GM12878 (cell line): ENCODE measurements around the gene RHEX. TPM values are rescaled to one million over a fixed set of nuclear protein-coding genes. Genes with fewer than 3 reads are reported as not detected.

Experiments
- ATAC-seq: fragments of 200-7000 bp; cut with Tn5 transposase; 3 replicates; pipeline ENCODE4 v1.9.1; 2020; ENCODE audit warnings: mild to moderate bottlenecking, moderate library complexity
- BruUV-seq: library from RNA; stranded (reverse); fragments of 400-500 nt; replicated peaks from 2 replicates; lab custom pipeline; 2021; lab: Mats Ljungman, UMichigan
- CTCF ChIA-PET: fragments of 300-600 bp; sonication (Branson Sonifier 250); formaldehyde crosslinking; extraction: SDS; loops from one replicate; lab custom pipeline; 2021; ENCODE audit warnings: inconsistent platforms; lab: Yijun Ruan, JAX
- POLR2A ChIA-PET: fragments of 350-600 bp; formaldehyde crosslinking; extraction: SDS; loops from one replicate; lab custom pipeline; 2021; ENCODE audit warnings: inconsistent platforms; lab: Charles Lee
- RAD21 ChIA-PET: fragments of 300-600 bp; sonication (Branson Sonifier 250); formaldehyde crosslinking; loops from one replicate; lab custom pipeline; 2023; ENCODE audit warnings: antibody characterized with exemption; ENCODE audit not compliant: unreplicated experiment; lab: Charles Lee
- SMC1A ChIA-PET: fragments of 300-600 bp; sonication (Branson Sonifier 250); formaldehyde crosslinking; loops from one replicate; lab custom pipeline; 2023; ENCODE audit not compliant: unreplicated experiment, uncharacterized antibody; lab: Charles Lee
- DNase-seq: peaks from one replicate; pipeline ENCODE4 v3.0.0-alpha.2; 2011; ENCODE audit warnings: low read depth, low spot score
- FAIRE-seq: peaks from 3 replicates; lab custom pipeline; 2011; peaks lifted over from hg19 to GRCh38; lab: Jason Lieb, UNC
- H2AFZ ChIP-seq: 2 replicates; pipeline ENCODE4 v1.6.0; 2011; ENCODE audit warnings: low read depth, low read length, control low read depth; ENCODE audit not compliant: control insufficient read depth
- H3K27ac ChIP-seq: 2 replicates; pipeline ENCODE4 v1.5.1; 2011; ENCODE audit warnings: control low read depth; ENCODE audit not compliant: control insufficient read depth, insufficient read depth
- H3K27me3 ChIP-seq, 2 experiments: replicated peaks in 1 of 2; 2 replicates each; pipeline versions ENCODE4 v1.6.0 to v1.6.1; 2011; ENCODE audit warnings: low read length in 1 of 2; ENCODE audit not compliant: control insufficient read depth in 2 of 2, insufficient read depth in 2 of 2
- H3K36me3 ChIP-seq, 2 experiments: 2 replicates each; pipeline ENCODE4 v1.5.1; 2011; ENCODE audit warnings: low read length in 1 of 2; ENCODE audit not compliant: control insufficient read depth in 2 of 2, insufficient read depth in 2 of 2
- H3K4me1 ChIP-seq: 2 replicates; pipeline ENCODE4 v1.6.1; 2011; ENCODE audit warnings: mild to moderate bottlenecking, low read length, moderate library complexity, mixed read lengths; ENCODE audit not compliant: control insufficient read depth, insufficient read depth
- H3K4me2 ChIP-seq: 2 replicates; pipeline ENCODE4 v1.6.0; 2011; ENCODE audit warnings: control low read depth; ENCODE audit not compliant: control insufficient read depth, insufficient read depth
- H3K4me3 ChIP-seq: fragments of 200-600 bp; sonication (generic); 2 replicates; pipeline ENCODE4 v1.5.1; 2016
- H3K79me2 ChIP-seq: 2 replicates; pipeline ENCODE4 v1.6.0; 2011; ENCODE audit warnings: low read length; ENCODE audit not compliant: control insufficient read depth, insufficient read depth
- H3K9ac ChIP-seq: 2 replicates; pipeline ENCODE4 v1.8.0; 2011; ENCODE audit warnings: low read length, control low read depth, mixed read lengths; ENCODE audit not compliant: control insufficient read depth, insufficient read depth
- H3K9me3 ChIP-seq: replicated peaks from 3 replicates; pipeline ENCODE4 v1.5.1; 2011; ENCODE audit warnings: mild to moderate bottlenecking, low read length; ENCODE audit not compliant: control insufficient read depth, insufficient read depth
- H4K20me1 ChIP-seq: 2 replicates; pipeline ENCODE4 v1.6.0; 2011; ENCODE audit not compliant: control insufficient read depth, insufficient read depth
- BCL11A ChIP-seq: IDR thresholded peaks from 2 replicates; pipeline ENCODE4 v1.6.1; 2011; ENCODE audit warnings: low read depth, low read length
- CBX5 ChIP-seq: sonication (generic); IDR thresholded peaks from 2 replicates; pipeline ENCODE4 v1.6.1; 2016; ENCODE audit warnings: low read depth, moderate library complexity, mild to moderate bottlenecking, inconsistent platforms
- FOXK2 ChIP-seq: fragments of 450-650 bp; IDR thresholded peaks from 2 replicates; pipeline ENCODE4 v1.6.1; 2017; ENCODE audit warnings: mild to moderate bottlenecking, moderate library complexity
- GABPA ChIP-seq: IDR thresholded peaks from 2 replicates; pipeline ENCODE4 v1.6.1; 2014; ENCODE audit warnings: antibody characterized with exemption, low read depth, mild to moderate bottlenecking, inconsistent platforms
- HDAC6 ChIP-seq: fragments of 200-600 bp; sonication (generic); IDR thresholded peaks from one replicate; pipeline ENCODE4 v1.8.0; 2017; ENCODE audit warnings: antibody characterized with exemption; ENCODE audit not compliant: unreplicated experiment
- JUNB ChIP-seq: IDR thresholded peaks from 2 replicates; pipeline ENCODE4 v1.6.1; 2016; ENCODE audit warnings: antibody characterized with exemption, mild to moderate bottlenecking
- JUND ChIP-seq: IDR thresholded peaks from 2 replicates; pipeline ENCODE4 v1.6.1; 2012; ENCODE audit warnings: low read depth, mild to moderate bottlenecking, low read length, improper control_type of control experiment, moderate library complexity
- MTA2 ChIP-seq: fragments of 450-650 bp; IDR thresholded peaks from 2 replicates; pipeline ENCODE4 v1.6.1; 2016; ENCODE audit warnings: low read depth, mild to moderate bottlenecking, moderate library complexity
- MTA3 ChIP-seq: IDR thresholded peaks from 2 replicates; pipeline ENCODE4 v1.6.1; 2012; ENCODE audit warnings: low read length, inconsistent platforms, borderline replicate concordance
- MXI1 ChIP-seq: fragments of 150-350 bp; IDR thresholded peaks from 2 replicates; pipeline ENCODE4 v1.6.1; 2011; ENCODE audit warnings: low read depth, mild to moderate bottlenecking, inconsistent platforms, low read length, improper control_type of control experiment
- NFYA ChIP-seq: IDR thresholded peaks from 2 replicates; pipeline ENCODE4 v1.6.1; 2011; ENCODE audit warnings: low read depth, mild to moderate bottlenecking, low read length, improper control_type of control experiment, borderline replicate concordance
- NR2C1 ChIP-seq: fragments of 450-650 bp; IDR thresholded peaks from 2 replicates; pipeline ENCODE4 v1.6.1; 2017; ENCODE audit warnings: antibody characterized with exemption, mild to moderate bottlenecking, moderate library complexity
- PML ChIP-seq: IDR thresholded peaks from 2 replicates; pipeline ENCODE4 v1.6.1; 2012; ENCODE audit warnings: low read length, inconsistent platforms
- POLR2AphosphoS5 ChIP-seq: IDR thresholded peaks from 2 replicates; pipeline ENCODE4 v1.6.1; 2011; ENCODE audit warnings: mild to moderate bottlenecking, low read length, inconsistent platforms
- RFX5 ChIP-seq: IDR thresholded peaks from 2 replicates; pipeline ENCODE4 v1.6.1; 2011; ENCODE audit warnings: low read depth, low read length, improper control_type of control experiment
- RUNX3 ChIP-seq: IDR thresholded peaks from 2 replicates; pipeline ENCODE4 v1.6.1; 2012; ENCODE audit warnings: low read length, inconsistent platforms
- SMARCA5 ChIP-seq: fragments of 450-650 bp; IDR thresholded peaks from 2 replicates; pipeline ENCODE4 v1.6.1; 2017; ENCODE audit warnings: mild to moderate bottlenecking
- SMC3 ChIP-seq: IDR thresholded peaks from 2 replicates; pipeline ENCODE4 v1.6.1; 2011; ENCODE audit warnings: low read length, improper control_type of control experiment, borderline replicate concordance
- YBX1 ChIP-seq: fragments of 450-650 bp; IDR thresholded peaks from 2 replicates; pipeline ENCODE4 v1.6.1; 2016; ENCODE audit warnings: antibody characterized with exemption
- ZNF24 ChIP-seq: fragments of 450-650 bp; IDR thresholded peaks from 2 replicates; pipeline ENCODE4 v1.6.1; 2017; ENCODE audit warnings: antibody characterized with exemption, mild to moderate bottlenecking
- WGBS: methylation state at CpG from one replicate; pipeline ENCODE4 v1.1.6; 2016; ENCODE audit warnings: low lambda C conversion rate; ENCODE audit not compliant: insufficient replicate concordance, insufficient coverage; ENCODE audit errors: missing lambda C conversion rate; 5-methylcytosine and 5-hydroxymethylcytosine counted together
- in situ Hi-C: fragments of 300-500 bp; cut with MboI; formaldehyde crosslinking; loops from 9 replicates; pipeline ENCODE4 v1.14.3; 2018; ENCODE audit warnings: mixed read lengths
- intact Hi-C: fragments of 100-400 bp; cut with micrococcal nuclease; formaldehyde crosslinking; loops from one replicate; pipeline ENCODE4 v1.14.2; 2022; ENCODE audit not compliant: unreplicated experiment
- polyA plus RNA-seq, 11 experiments: library from polyadenylated mRNA; depleted of rRNA in 4 of 11; unstranded in 6 of 11; stranded (reverse) in 5 of 11; fragments of >200 nt; fragmentation: Nextera tagmentation in 4 of 11; fragmentation: Illumina TruSeq in 1 of 11; extraction: Ambion mirVana in 4 of 11; extraction: Trizol in 1 of 11; gene quantifications; 1 replicate in 1 of 11; 2 replicates in 10 of 11; pipeline versions ENCODE4 v1.2.1 to v1.2.3, GENCODE V29; 2011 to 2016; ENCODE audit warnings: inconsistent platforms in 2 of 11, missing spikeins in 2 of 11, low read depth in 1 of 11
- total RNA-seq, 4 experiments: library from RNA; depleted of rRNA in 3 of 4; stranded (reverse); fragments of >200 nt in 3 of 4; fragmentation: Illumina TruSeq in 1 of 4; extraction: Trizol in 1 of 4; gene quantifications; 2 replicates each; pipeline versions ENCODE4 v1.2.1 to v1.2.3, GENCODE V29; 2013 to 2021
- TF ChIP-seq, protein P1 (sequence below): IDR thresholded peaks from 2 replicates; pipeline ENCODE4 v1.6.1; 2011; ENCODE audit warnings: mild to moderate bottlenecking, low read depth, low read length, moderate library complexity; ENCODE audit not compliant: insufficient replicate concordance
- TF ChIP-seq, protein P2 (sequence below): fragments of 450-650 bp; IDR thresholded peaks from 2 replicates; pipeline ENCODE4 v1.6.1; 2016; ENCODE audit warnings: mild to moderate bottlenecking

The RHEX gene
- total and polyA plus RNA-seq, 10 of the 15 experiments (the other 5 are each of a cell fraction or from before 2014, with no cell fraction given), result 2.4 to 11.4 (median 5.7) TPM

DNA sequence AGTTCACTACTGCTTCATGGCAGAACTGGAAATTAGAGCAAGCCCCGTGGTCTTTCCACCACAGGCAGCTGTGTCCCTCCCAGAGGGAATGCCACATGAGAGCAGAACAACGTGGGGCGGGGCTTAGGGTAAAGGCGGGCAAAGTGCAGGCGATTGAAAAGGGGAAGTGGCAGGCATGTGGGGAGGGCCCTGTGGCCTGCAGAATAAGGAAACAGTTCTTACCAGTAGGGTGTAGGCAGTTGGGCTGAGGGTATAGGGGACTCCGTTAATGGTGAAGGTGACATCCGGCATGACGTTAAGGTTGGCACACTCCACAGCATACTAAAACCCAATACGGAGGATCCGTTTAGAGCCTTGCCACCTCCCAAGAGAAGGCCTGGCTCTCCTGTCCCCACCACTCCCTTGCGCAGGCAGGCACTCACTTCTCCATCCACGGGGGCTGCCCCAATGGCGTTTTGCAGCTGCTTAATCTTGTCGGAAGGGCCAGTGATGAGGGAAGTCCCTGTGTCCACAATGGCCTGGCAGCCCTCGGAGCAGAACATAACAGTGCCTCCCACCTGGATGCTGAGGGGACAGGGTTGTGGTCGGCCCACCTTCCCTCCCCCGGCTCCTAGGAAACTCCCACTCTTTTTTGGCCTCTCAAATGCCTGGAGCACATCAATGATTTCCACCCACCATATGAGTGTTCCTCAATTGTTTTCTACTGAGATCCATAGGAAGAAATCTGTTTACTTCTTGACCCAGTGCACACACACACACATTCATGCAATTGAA is 40.7 kb upstream of the RHEX start:
- Histone ChIP-seq H3K36me3 (no peaks in the 10 kb centered on the region), H3K9ac (no peak overlapping the region), H3K4me1 (peaks cover 17% of the 10 kb centered on the region), H2AFZ (peak overlapping the region; percentile 59), H3K4me2 (peak overlapping the region; percentile 58), H3K79me2 (no peaks in the 10 kb centered on the region), H4K20me1 (no peaks in the 10 kb centered on the region), H3K4me3 (no peak overlapping the region), H3K27me3 (no peaks in the 10 kb centered on the region), H3K9me3 (no peaks in the 10 kb centered on the region), H3K27ac (no peak overlapping the region)
- POLR2A ChIA-PET, result interaction anchor here (0.6 to 0.8 kb wide), 2 partner anchors 18 to 317 kb away, joined by 3 read pairs; no protein-coding TSS in a partner anchor
- SMC1A ChIA-PET, result interaction anchor here (0.7 to 1.6 kb wide), 6 partner anchors 19 to 94 kb away, joined by 3 to 8 read pairs (median 4); no protein-coding TSS in a partner anchor
- BruUV-seq, result no TSS peak
- 8% methylated on average over 17 of the region's 17 CpGs for WGBS
- intact Hi-C loops (no loop called here), in situ Hi-C loops (no loop called here)
- peak; percentile 99 for ATAC-seq
- peak; percentile 66 for DNase-seq
- RAD21 ChIA-PET, result interaction anchor here (0.9 kb wide), 1 partner anchor 19 kb away, joined by 4 read pairs; no protein-coding TSS in a partner anchor
- FAIRE-seq, result peak; percentile 92
- CTCF ChIA-PET, result interaction anchor here (0.9 to 2.2 kb wide), 6 partner anchors 14 to 94 kb away, joined by 3 to 10 read pairs (median 4); no protein-coding TSS in a partner anchor
- no peak for TF ChIP-seq CBX5
- TF ChIP-seq FOXK2, result no peak
- TF ChIP-seq MTA2, result peak; percentile 78
- TF ChIP-seq RUNX3, result 0 out of 2 replicates have a peak, but pooled peaks have one; percentile 24
- TF ChIP-seq NR2C1, result no peak
- TF ChIP-seq GABPA, result no peak
- TF ChIP-seq, protein P1, sequence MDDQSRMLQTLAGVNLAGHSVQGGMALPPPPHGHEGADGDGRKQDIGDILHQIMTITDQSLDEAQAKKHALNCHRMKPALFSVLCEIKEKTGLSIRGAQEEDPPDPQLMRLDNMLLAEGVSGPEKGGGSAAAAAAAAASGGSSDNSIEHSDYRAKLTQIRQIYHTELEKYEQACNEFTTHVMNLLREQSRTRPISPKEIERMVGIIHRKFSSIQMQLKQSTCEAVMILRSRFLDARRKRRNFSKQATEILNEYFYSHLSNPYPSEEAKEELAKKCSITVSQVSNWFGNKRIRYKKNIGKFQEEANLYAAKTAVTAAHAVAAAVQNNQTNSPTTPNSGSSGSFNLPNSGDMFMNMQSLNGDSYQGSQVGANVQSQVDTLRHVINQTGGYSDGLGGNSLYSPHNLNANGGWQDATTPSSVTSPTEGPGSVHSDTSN, result no peak
- TF ChIP-seq RFX5, result no peak
- TF ChIP-seq MTA3, result no peak
- TF ChIP-seq YBX1, result no peak
- TF ChIP-seq PML, result no peak
- TF ChIP-seq BCL11A, result no peak; the same call in 1 of the 2 replicates
- no peak for TF ChIP-seq ZNF24
- no peak for TF ChIP-seq SMC3
- TF ChIP-seq, protein P2, sequence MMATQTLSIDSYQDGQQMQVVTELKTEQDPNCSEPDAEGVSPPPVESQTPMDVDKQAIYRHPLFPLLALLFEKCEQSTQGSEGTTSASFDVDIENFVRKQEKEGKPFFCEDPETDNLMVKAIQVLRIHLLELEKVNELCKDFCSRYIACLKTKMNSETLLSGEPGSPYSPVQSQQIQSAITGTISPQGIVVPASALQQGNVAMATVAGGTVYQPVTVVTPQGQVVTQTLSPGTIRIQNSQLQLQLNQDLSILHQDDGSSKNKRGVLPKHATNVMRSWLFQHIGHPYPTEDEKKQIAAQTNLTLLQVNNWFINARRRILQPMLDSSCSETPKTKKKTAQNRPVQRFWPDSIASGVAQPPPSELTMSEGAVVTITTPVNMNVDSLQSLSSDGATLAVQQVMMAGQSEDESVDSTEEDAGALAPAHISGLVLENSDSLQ, result no peak
- TF ChIP-seq HDAC6, result no peak
- peak; percentile 24; the same call in 1 of the 2 replicates for TF ChIP-seq MXI1
- 0 out of 2 replicates have a peak, but pooled peaks have one; percentile 12 for TF ChIP-seq SMARCA5
- no peak for TF ChIP-seq JUND
- TF ChIP-seq NFYA, result no peak
- TF ChIP-seq POLR2AphosphoS5, result no peak
- TF ChIP-seq JUNB, result no peak
